Ishikawa (cell line): ENCODE results near the gene TEN1.

Experiments used
- CEBPB ChIP-seq: IDR thresholded peaks from 2 replicates; pipeline ENCODE4 v1.6.1; 2012
- CREB1 ChIP-seq: IDR thresholded peaks from 2 replicates; pipeline ENCODE4 v1.6.1; 2012; ENCODE audit warnings: low read depth
- EGR1 ChIP-seq: IDR thresholded peaks from 2 replicates; pipeline ENCODE4 v1.6.1; 2012
- EP300 ChIP-seq: IDR thresholded peaks from 2 replicates; pipeline ENCODE4 v1.6.1; 2012; ENCODE audit warnings: borderline replicate concordance
- FOXM1 ChIP-seq: IDR thresholded peaks from 2 replicates; pipeline ENCODE4 v1.6.1; 2012; ENCODE audit warnings: low read depth, borderline replicate concordance
- MAX ChIP-seq: IDR thresholded peaks from 2 replicates; pipeline ENCODE4 v1.6.1; 2012
- NFIC ChIP-seq: IDR thresholded peaks from 2 replicates; pipeline ENCODE4 v1.6.1; 2012
- RAD21 ChIP-seq: IDR thresholded peaks from 2 replicates; pipeline ENCODE4 v1.6.1; 2012; ENCODE audit warnings: low read depth
- REST ChIP-seq: IDR thresholded peaks from 2 replicates; pipeline ENCODE4 v1.6.1; 2012; ENCODE audit warnings: low read depth, mild to moderate bottlenecking
- TAF1 ChIP-seq: IDR thresholded peaks from 2 replicates; pipeline ENCODE4 v1.6.1; 2012; ENCODE audit warnings: low read depth, mild to moderate bottlenecking
- TCF12 ChIP-seq: IDR thresholded peaks from 2 replicates; pipeline ENCODE4 v1.6.1; 2012; ENCODE audit warnings: low read depth
- TEAD4 ChIP-seq: IDR thresholded peaks from 2 replicates; pipeline ENCODE4 v1.6.1; 2012
- USF1 ChIP-seq: IDR thresholded peaks from 2 replicates; pipeline ENCODE4 v1.6.1; 2012
- YY1 ChIP-seq: IDR thresholded peaks from 2 replicates; pipeline ENCODE4 v1.6.1; 2012; ENCODE audit warnings: low read depth
- ZBTB7A ChIP-seq: IDR thresholded peaks from 2 replicates; pipeline ENCODE4 v1.6.1; 2012; ENCODE audit warnings: low read depth

TEN1 gene

GRCh38 chr17:76018801-76019200, 39.8 kb downstream of the TEN1 start:
- no peak for TF ChIP-seq NFIC
- TF ChIP-seq TAF1, result no peak
- no peak for TF ChIP-seq REST
- no peak for TF ChIP-seq RAD21
- no peak for TF ChIP-seq MAX
- no peak for TF ChIP-seq CREB1
- TF ChIP-seq EGR1, result no peak
- TF ChIP-seq EP300, result no peak
- no peak for TF ChIP-seq YY1
- no peak for TF ChIP-seq CEBPB
- no peak for TF ChIP-seq TEAD4
- no peak for TF ChIP-seq TCF12
- TF ChIP-seq USF1, result no peak
- no peak for TF ChIP-seq ZBTB7A
- TF ChIP-seq FOXM1, result no peak

- TF ChIP-seq RAD21, result no peak
- no peak for TF ChIP-seq REST
- TF ChIP-seq TEAD4, result no peak
- TF ChIP-seq USF1, result no peak
- no peak for TF ChIP-seq MAX
- TF ChIP-seq TCF12, result no peak
- TF ChIP-seq FOXM1, result no peak
- TF ChIP-seq NFIC, result no peak
- TF ChIP-seq TAF1, result no peak
- TF ChIP-seq CEBPB, result no peak
- TF ChIP-seq EP300, result no peak
These were observed 40.9 kb downstream of the TEN1 start for GRCh38 chr17:76019833-76020467.

GRCh38 chr17:76022285-76022684, 43.2 kb downstream of the TEN1 start:
- TF ChIP-seq TCF12 (no peak), EGR1 (no peak), EP300 (no peak), YY1 (no peak), MAX (no peak), FOXM1 (no peak), TEAD4 (no peak), TAF1 (no peak), NFIC (no peak), CEBPB (no peak), RAD21 (no peak), REST (no peak), ZBTB7A (no peak), CREB1 (no peak), USF1 (no peak)
